ENCODE measurements around the gene STRADA. TPM values are rescaled to one million over a fixed set of nuclear protein-coding genes. Genes with fewer than 3 reads are reported as not detected.

Gene STRADA
- total and polyA plus RNA-seq, 2 experiments from 2014 or later, result 18.0 to 28.8 TPM

DNA sequence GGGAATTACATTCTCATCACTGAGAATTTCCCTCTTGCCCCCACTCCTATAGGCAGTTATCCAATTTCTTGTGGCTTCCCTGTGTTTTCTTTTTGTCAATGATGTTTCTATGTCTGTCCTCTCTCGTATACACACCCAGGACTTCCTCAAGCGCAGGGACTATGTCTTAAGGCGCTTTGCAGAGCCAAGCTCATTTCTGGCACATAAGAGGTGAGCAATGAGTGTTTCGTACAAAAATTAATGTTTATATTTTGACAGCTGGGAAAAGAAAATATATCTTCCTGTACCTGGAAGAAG lies 33.3 kb upstream of the STRADA start (continued):
- TF ChIP-seq JUNB (IDR thresholded peaks at IDR 0.05; ENCODE audit: unreplicated experiment) (no peak), EZH2phosphoT487 (IDR thresholded peaks at IDR 0.05; ENCODE audit: unreplicated experiment) (no peak)
- TF ChIP-seq, protein P1, sequence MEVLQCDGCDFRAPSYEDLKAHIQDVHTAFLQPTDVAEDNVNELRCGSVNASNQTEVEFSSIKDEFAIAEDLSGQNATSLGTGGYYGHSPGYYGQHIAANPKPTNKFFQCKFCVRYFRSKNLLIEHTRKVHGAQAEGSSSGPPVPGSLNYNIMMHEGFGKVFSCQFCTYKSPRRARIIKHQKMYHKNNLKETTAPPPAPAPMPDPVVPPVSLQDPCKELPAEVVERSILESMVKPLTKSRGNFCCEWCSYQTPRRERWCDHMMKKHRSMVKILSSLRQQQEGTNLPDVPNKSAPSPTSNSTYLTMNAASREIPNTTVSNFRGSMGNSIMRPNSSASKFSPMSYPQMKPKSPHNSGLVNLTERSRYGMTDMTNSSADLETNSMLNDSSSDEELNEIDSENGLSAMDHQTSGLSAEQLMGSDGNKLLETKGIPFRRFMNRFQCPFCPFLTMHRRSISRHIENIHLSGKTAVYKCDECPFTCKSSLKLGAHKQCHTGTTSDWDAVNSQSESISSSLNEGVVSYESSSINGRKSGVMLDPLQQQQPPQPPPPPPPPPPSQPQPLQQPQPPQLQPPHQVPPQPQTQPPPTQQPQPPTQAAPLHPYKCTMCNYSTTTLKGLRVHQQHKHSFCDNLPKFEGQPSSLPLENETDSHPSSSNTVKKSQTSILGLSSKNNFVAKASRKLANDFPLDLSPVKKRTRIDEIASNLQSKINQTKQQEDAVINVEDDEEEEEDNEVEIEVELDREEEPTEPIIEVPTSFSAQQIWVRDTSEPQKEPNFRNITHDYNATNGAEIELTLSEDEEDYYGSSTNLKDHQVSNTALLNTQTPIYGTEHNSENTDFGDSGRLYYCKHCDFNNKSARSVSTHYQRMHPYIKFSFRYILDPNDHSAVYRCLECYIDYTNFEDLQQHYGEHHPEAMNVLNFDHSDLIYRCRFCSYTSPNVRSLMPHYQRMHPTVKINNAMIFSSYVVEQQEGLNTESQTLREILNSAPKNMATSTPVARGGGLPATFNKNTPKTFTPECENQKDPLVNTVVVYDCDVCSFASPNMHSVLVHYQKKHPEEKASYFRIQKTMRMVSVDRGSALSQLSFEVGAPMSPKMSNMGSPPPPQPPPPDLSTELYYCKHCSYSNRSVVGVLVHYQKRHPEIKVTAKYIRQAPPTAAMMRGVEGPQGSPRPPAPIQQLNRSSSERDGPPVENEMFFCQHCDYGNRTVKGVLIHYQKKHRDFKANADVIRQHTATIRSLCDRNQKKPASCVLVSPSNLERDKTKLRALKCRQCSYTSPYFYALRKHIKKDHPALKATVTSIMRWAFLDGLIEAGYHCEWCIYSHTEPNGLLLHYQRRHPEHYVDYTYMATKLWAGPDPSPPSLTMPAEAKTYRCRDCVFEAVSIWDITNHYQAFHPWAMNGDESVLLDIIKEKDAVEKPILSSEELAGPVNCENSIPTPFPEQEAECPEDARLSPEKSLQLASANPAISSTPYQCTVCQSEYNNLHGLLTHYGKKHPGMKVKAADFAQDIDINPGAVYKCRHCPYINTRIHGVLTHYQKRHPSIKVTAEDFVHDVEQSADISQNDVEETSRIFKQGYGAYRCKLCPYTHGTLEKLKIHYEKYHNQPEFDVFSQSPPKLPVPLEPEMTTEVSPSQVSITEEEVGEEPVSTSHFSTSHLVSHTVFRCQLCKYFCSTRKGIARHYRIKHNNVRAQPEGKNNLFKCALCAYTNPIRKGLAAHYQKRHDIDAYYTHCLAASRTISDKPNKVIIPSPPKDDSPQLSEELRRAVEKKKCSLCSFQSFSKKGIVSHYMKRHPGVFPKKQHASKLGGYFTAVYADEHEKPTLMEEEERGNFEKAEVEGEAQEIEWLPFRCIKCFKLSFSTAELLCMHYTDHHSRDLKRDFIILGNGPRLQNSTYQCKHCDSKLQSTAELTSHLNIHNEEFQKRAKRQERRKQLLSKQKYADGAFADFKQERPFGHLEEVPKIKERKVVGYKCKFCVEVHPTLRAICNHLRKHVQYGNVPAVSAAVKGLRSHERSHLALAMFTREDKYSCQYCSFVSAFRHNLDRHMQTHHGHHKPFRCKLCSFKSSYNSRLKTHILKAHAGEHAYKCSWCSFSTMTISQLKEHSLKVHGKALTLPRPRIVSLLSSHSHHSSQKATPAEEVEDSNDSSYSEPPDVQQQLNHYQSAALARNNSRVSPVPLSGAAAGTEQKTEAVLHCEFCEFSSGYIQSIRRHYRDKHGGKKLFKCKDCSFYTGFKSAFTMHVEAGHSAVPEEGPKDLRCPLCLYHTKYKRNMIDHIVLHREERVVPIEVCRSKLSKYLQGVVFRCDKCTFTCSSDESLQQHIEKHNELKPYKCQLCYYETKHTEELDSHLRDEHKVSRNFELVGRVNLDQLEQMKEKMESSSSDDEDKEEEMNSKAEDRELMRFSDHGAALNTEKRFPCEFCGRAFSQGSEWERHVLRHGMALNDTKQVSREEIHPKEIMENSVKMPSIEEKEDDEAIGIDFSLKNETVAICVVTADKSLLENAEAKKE (CRISPR knock-in tag; IDR thresholded peaks at IDR 0.05), result no peak

DNA sequence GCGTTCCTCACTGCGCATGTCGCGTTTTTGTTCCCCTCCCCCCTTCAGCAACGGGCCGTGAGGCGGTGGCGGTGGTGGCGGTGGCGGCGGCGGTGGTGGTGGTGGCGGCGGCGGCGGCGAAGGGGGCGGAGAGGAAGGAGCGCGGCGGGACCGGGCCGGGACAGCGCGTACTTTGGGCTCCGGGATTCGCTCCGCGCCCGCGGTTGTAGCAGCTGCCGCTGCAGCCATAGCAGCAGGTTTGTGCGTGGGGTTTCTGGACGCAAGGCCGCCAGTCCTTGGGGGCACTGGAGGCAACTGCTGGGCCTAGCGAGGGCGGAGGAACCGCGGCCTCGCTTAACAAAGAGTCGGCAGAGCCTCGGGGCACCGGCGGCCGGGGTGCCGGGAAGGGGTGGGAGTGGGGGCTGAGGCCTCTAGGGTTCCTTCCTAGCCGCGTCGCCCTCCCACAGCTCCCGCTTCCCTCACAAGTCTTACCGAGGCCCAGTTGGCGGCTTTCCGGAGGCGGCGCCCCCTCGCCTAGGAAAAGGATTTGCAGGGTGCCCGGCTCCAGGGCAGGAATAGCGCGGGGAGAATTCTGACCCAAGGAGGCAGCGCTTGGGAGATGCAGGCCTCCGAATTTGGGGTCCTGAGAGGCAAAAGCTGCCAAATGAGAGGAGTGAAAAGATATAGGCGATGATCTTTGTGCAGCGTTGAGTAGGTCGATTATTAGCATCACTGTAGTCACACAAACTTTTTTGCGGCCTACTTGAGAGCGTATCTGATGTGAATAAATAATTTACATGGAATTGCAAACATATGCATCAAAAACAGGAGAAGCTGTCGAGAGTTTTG lies 32.8 kb upstream of the STRADA start, which contains the start of gene DDX42:
Gene DDX42 (plus strand): TSS at position 30 of the 828 bp plus-strand sequence. CDS start 12,880 bp downstream, outside the sequence.
- Histone ChIP-seq H3K9me2 (ENCODE audit: insufficient read depth) (no peaks in the 10 kb centered on the region), H3K27ac (ENCODE audit: low read depth) (peak within 1 kb of the TSS; percentile 98), H4K20me1 (replicated peaks; ENCODE audit: insufficient read depth) (peaks cover 67% of the 10 kb centered on the region), H3K79me2 (replicated peaks; ENCODE audit: insufficient read depth) (peaks cover 90% of the 10 kb centered on the region), H3K4me3 (peak within 1 kb of the TSS; percentile 99), H3K27me3 (ENCODE audit: insufficient read depth) (no peaks in the 10 kb centered on the region), H3K4me2 (peak within 1 kb of the TSS; percentile 96), H3K36me3 (ENCODE audit: insufficient read depth) (peaks cover 7% of the 10 kb centered on the region; the same call in 1 of the 2 replicates), H3F3A (replicated peaks; ENCODE audit: low read depth) (no peaks in the 10 kb centered on the region; the same call in 1 of the 2 replicates), H2AFZ (peak within 1 kb of the TSS; percentile 39; the same call in 1 of the 2 replicates), H3K4me1 (ENCODE audit: insufficient read depth) (peaks cover 22% of the 10 kb centered on the region)
- Mint-ChIP-seq H3K9me3 (no peaks in the 10 kb centered on the region; the same call in 2 of the 3 replicates), H3K27me3 (ENCODE audit: insufficient read depth, low read depth, poor library complexity) (peaks cover 14% of the 10 kb centered on the region), H3K4me3 (peak within 1 kb of the TSS; percentile 95), H3K27ac (peak within 1 kb of the TSS; percentile 100), H3K36me3 (ENCODE audit: low read depth) (peaks cover 39% of the 10 kb centered on the region), H3K4me1 (peaks cover 17% of the 10 kb centered on the region)
- ATAC-seq (peak; percentile 38), DNase-seq (ENCODE audit: low spot score) (peak; percentile 94)
- TF ChIP-seq STAT1 (IDR thresholded peaks at IDR 0.05; ENCODE audit: unreplicated experiment) (no peak), CREB1 (CRISPR knock-in tag; IDR thresholded peaks at IDR 0.05; ENCODE audit: low read depth) (no peak), EZH2 (IDR thresholded peaks at IDR 0.05; ENCODE audit: low read depth, unreplicated experiment) (no peak)
- TF ChIP-seq, protein P1 (CRISPR knock-in tag; IDR thresholded peaks at IDR 0.05), result no peak
